GM18909 (cell line): ENCODE results near the gene MYORG.
A peak's percentile ranks its signal among the peaks of the same experiment; 100 is the strongest.
"Not testable (repeated sequence)": the region's sequence is repeated elsewhere in the genome, so short reads cannot be mapped to it uniquely, and the experiment has no call there.

Source experiments
- ATAC-seq: cut with Tn5 transposase; IDR thresholded peaks from one replicate; pipeline ENCODE4 v1.9.1; 2021; ENCODE audit warnings: mild to moderate bottlenecking; ENCODE audit not compliant: unreplicated experiment, poor library complexity

Gene MYORG

GRCh38 chr9:34338079-34338478 is 38.6 kb downstream of the MYORG start:
- not testable (repeated sequence) for ATAC-seq

- no peak for ATAC-seq
Measured at GRCh38 chr9:34337403-34337802, 39.3 kb downstream of the MYORG start.

- ATAC-seq = no peak
Measured at GRCh38 chr9:34335376-34335775, 41.3 kb downstream of the MYORG start.

- ATAC-seq = no peak
Measured at GRCh38 chr9:34334916-34335315, 41.8 kb downstream of the MYORG start.

- ATAC-seq = no peak
Measured at GRCh38 chr9:34334337-34334824, 42.3 kb downstream of the MYORG start.

- no peak for ATAC-seq
Measured at GRCh38 chr9:34333836-34334235, 42.9 kb downstream of the MYORG start.

- ATAC-seq = no peak
Measured at GRCh38 chr9:34332076-34332964, 44.4 kb downstream of the MYORG start.

GRCh38 chr9:34331196-34331595 is 45.5 kb downstream of the MYORG start:
- no peak for ATAC-seq

GRCh38 chr9:34328987-34329832 is 47.5 kb downstream of the MYORG start, which contains the start of the genes KIF24 and NUDT2:
KIF24 (minus strand) TSS chr9:34329268; CDS start chr9:34311346, 17,922 bp downstream.
NUDT2 (plus strand) TSS chr9:34329569; CDS start chr9:34339040, 9,471 bp downstream.
- ATAC-seq = peak; percentile 95

- ATAC-seq = peak; percentile 0
Measured at GRCh38 chr9:34328500-34328986, 48.2 kb downstream of the MYORG start.

GRCh38 chr9:34326690-34327089 is 50.0 kb downstream of the MYORG start:
- ATAC-seq = no peak

- ATAC-seq = no peak
Measured at GRCh38 chr9:34322899-34323591, 53.7 kb downstream of the MYORG start.

GRCh38 chr9:34321451-34321850 is 55.2 kb downstream of the MYORG start:
- ATAC-seq = no peak

GRCh38 chr9:34318163-34318790 is 58.4 kb downstream of the MYORG start:
- ATAC-seq = no peak

GRCh38 chr9:34317436-34317835 is 59.3 kb downstream of the MYORG start:
- no peak for ATAC-seq
